ENCODE results near the gene KLK6. TPM values are rescaled to one million over a fixed set of nuclear protein-coding genes. Genes with fewer than 3 reads are reported as not detected.

Gene KLK6
- polyA plus RNA-seq, 1 of the 3 experiments (the other 2 are of a cell fraction): not detected

DNA sequence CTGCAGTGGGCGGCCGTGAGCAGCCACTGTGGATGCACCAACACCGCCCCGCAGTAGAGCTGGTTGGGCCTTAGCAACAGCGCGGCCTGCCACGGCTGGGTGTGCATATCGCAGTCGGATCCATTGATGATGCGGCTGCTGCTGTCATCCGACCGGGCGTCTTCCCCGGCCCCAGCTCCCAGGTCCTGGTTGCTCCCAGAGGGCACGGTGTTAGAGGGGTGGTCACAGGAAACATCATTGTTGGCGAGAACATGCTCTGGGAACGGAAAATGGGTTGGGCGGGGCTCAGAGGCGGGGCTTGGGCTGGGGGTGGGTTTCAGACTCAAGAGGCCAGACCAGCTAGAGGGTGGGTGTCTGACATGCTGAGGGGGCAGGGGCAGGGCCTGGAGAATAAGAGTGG lies 19.5 kb downstream of the KLK6 start:
- no peaks in the 10 kb centered on the region for H3K36me3 ChIP-seq (replicated peaks in 1 of 2; ENCODE audit: control insufficient read depth in 1 of 2, insufficient read depth in 2 of 2, low read length in 1 of 2)
- H3F3A ChIP-seq (replicated peaks; ENCODE audit: insufficient read depth): no peaks in the 10 kb centered on the region
- no peak overlapping the region for H3K4me3 ChIP-seq (ENCODE audit: low read depth in 2 of 2, low read length in 1 of 2)
- ChIA-PET CTCF (no interaction called here), POLR2A (no interaction called here)
- WGBS (ENCODE audit: low lambda C conversion rate): 36% methylated on average over 13 of the region's 19 CpGs
- H4K20me1 ChIP-seq (ENCODE audit: insufficient read depth): no peaks in the 10 kb centered on the region
- no peak overlapping the region for H3K9ac ChIP-seq
- no peak overlapping the region for H2AFZ ChIP-seq (ENCODE audit: low read depth)
- no peak for DNase-seq
- no peaks in the 10 kb centered on the region for H3K9me3 ChIP-seq
- no peaks in the 10 kb centered on the region for H3K9me2 ChIP-seq
- peaks cover 46% of the 10 kb centered on the region; the same call in 1 of the 2 replicates for H3K27me3 ChIP-seq (ENCODE audit: insufficient read depth)
- H3K27ac ChIP-seq (ENCODE audit: low read depth in 2 of 2, low read length in 1 of 2): no peak overlapping the region
- TF ChIP-seq NFIC (IDR thresholded peaks at IDR 0.05; ENCODE audit: borderline replicate concordance): no peak
- TF ChIP-seq RCOR1 (IDR thresholded peaks at IDR 0.05; ENCODE audit: low read length): no peak
- no peak for TF ChIP-seq JUND (IDR thresholded peaks at IDR 0.05)
- TF ChIP-seq, protein P1, sequence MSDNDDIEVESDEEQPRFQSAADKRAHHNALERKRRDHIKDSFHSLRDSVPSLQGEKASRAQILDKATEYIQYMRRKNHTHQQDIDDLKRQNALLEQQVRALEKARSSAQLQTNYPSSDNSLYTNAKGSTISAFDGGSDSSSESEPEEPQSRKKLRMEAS (IDR thresholded peaks at IDR 0.05; ENCODE audit: low read depth): no peak
- TF ChIP-seq MXI1 (IDR thresholded peaks at IDR 0.05; ENCODE audit: low read depth, low read length): no peak
- TF ChIP-seq, protein P2, sequence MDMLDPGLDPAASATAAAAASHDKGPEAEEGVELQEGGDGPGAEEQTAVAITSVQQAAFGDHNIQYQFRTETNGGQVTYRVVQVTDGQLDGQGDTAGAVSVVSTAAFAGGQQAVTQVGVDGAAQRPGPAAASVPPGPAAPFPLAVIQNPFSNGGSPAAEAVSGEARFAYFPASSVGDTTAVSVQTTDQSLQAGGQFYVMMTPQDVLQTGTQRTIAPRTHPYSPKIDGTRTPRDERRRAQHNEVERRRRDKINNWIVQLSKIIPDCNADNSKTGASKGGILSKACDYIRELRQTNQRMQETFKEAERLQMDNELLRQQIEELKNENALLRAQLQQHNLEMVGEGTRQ (IDR thresholded peaks at IDR 0.05; ENCODE audit: borderline replicate concordance, low read depth, low read length): no peak
- no peak for TF ChIP-seq FOSL2 (IDR thresholded peaks at IDR 0.05; ENCODE audit: borderline replicate concordance, low read depth)
- TF ChIP-seq NRF1 (IDR thresholded peaks at IDR 0.05; ENCODE audit: low read depth, low read length): no peak
- no peak for TF ChIP-seq CHD2 (IDR thresholded peaks at IDR 0.05; ENCODE audit: low read length, partially characterized antibody)
- TF ChIP-seq, protein P3, sequence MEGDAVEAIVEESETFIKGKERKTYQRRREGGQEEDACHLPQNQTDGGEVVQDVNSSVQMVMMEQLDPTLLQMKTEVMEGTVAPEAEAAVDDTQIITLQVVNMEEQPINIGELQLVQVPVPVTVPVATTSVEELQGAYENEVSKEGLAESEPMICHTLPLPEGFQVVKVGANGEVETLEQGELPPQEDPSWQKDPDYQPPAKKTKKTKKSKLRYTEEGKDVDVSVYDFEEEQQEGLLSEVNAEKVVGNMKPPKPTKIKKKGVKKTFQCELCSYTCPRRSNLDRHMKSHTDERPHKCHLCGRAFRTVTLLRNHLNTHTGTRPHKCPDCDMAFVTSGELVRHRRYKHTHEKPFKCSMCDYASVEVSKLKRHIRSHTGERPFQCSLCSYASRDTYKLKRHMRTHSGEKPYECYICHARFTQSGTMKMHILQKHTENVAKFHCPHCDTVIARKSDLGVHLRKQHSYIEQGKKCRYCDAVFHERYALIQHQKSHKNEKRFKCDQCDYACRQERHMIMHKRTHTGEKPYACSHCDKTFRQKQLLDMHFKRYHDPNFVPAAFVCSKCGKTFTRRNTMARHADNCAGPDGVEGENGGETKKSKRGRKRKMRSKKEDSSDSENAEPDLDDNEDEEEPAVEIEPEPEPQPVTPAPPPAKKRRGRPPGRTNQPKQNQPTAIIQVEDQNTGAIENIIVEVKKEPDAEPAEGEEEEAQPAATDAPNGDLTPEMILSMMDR (IDR thresholded peaks at IDR 0.05): no peak
- TF ChIP-seq, protein P4, sequence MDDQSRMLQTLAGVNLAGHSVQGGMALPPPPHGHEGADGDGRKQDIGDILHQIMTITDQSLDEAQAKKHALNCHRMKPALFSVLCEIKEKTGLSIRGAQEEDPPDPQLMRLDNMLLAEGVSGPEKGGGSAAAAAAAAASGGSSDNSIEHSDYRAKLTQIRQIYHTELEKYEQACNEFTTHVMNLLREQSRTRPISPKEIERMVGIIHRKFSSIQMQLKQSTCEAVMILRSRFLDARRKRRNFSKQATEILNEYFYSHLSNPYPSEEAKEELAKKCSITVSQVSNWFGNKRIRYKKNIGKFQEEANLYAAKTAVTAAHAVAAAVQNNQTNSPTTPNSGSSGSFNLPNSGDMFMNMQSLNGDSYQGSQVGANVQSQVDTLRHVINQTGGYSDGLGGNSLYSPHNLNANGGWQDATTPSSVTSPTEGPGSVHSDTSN (IDR thresholded peaks at IDR 0.05): no peak
- no peak for TF ChIP-seq RAD21 (IDR thresholded peaks at IDR 0.05; ENCODE audit: low read length)
- no peak for TF ChIP-seq GABPA (IDR thresholded peaks at IDR 0.05; ENCODE audit: low read depth)
- no peak for TF ChIP-seq RFX5 (IDR thresholded peaks at IDR 0.05; ENCODE audit: low read length)
- no peaks in the 10 kb centered on the region for H3K79me2 ChIP-seq (ENCODE audit: insufficient read depth)
- no peaks in the 10 kb centered on the region for H3K4me1 ChIP-seq (ENCODE audit: control insufficient read depth in 1 of 2, insufficient read depth in 2 of 2, low read depth in 1 of 2, low read length in 1 of 2)
- no peak overlapping the region for H3K4me2 ChIP-seq

DNA sequence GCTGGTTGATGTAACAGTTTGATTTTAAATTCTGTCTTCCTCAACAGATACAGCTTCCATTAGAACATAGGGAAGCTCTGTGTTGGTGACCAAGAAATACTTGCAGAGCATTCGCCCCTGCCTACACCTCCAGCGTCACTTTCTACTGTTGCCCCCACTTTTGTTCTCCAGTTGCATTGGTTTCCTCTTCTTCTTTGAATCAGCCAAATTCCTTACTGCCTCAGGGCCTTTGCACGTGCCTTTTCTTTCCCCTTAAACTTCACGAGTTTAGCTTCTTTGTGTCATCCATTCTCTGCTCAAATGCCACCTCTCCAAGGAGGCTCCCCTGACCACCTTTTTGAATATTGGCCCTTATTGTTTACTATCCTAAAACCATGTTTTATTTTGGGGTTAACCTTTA lies 22.3 kb downstream of the KLK6 start:
- Histone ChIP-seq H3K36me3 (replicated peaks in 1 of 2; ENCODE audit: control insufficient read depth in 1 of 2, insufficient read depth in 2 of 2, low read length in 1 of 2) (no peaks in the 10 kb centered on the region), H3K27ac (ENCODE audit: low read depth in 2 of 2, low read length in 1 of 2) (no peak overlapping the region), H3K4me1 (ENCODE audit: control insufficient read depth in 1 of 2, insufficient read depth in 2 of 2, low read depth in 1 of 2, low read length in 1 of 2) (no peaks in the 10 kb centered on the region), H4K20me1 (ENCODE audit: insufficient read depth) (no peaks in the 10 kb centered on the region), H3K79me2 (ENCODE audit: insufficient read depth) (no peaks in the 10 kb centered on the region), H3K9ac (no peak overlapping the region), H3K9me3 (no peaks in the 10 kb centered on the region), H3K27me3 (ENCODE audit: insufficient read depth) (peaks cover 30% of the 10 kb centered on the region; the same call in 1 of the 2 replicates), H3F3A (replicated peaks; ENCODE audit: insufficient read depth) (no peaks in the 10 kb centered on the region), H3K4me2 (no peak overlapping the region), H3K4me3 (ENCODE audit: low read depth in 2 of 2, low read length in 1 of 2) (no peak overlapping the region), H3K9me2 (no peaks in the 10 kb centered on the region), H2AFZ (ENCODE audit: low read depth) (no peak overlapping the region)
- no peak for DNase-seq
- CTCF ChIA-PET: interaction anchor here (1.9 to 4.4 kb wide), 2 partner anchors 17 to 25 kb away, joined by 5 to 16 read pairs; no protein-coding TSS in a partner anchor
- TF ChIP-seq, protein P5, sequence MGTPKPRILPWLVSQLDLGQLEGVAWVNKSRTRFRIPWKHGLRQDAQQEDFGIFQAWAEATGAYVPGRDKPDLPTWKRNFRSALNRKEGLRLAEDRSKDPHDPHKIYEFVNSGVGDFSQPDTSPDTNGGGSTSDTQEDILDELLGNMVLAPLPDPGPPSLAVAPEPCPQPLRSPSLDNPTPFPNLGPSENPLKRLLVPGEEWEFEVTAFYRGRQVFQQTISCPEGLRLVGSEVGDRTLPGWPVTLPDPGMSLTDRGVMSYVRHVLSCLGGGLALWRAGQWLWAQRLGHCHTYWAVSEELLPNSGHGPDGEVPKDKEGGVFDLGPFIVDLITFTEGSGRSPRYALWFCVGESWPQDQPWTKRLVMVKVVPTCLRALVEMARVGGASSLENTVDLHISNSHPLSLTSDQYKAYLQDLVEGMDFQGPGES (IDR thresholded peaks at IDR 0.05; ENCODE audit: low read depth, low read length): no peak
- no peak for TF ChIP-seq NRF1 (IDR thresholded peaks at IDR 0.05; ENCODE audit: low read depth, low read length)
- POLR2A ChIA-PET: no interaction called here
- 8% methylated on average over 4 of the region's 4 CpGs for WGBS (ENCODE audit: low lambda C conversion rate)

Measured in SK-N-SH (cell line).